Heart right ventricle (tissue), 16 donors: ENCODE results near the gene PTGR1. TPM values are rescaled to one million over a fixed set of nuclear protein-coding genes. Genes with fewer than 3 reads are reported as not detected.

ENCODE experiments used
- ATAC-seq, 8 donors: fragments of 200-7000 bp; cut with Tn5 transposase; one replicate each; pipeline ENCODE4 v1.9.1; 2020; ENCODE audit warnings: mild to moderate bottlenecking in 8 of 8, moderate library complexity in 8 of 8, moderate number of reproducible peaks in 1 of 8
- DNase-seq, 2 donors: peaks; one replicate each; pipeline ENCODE4 v3.0.0-alpha.2; 2020
- H3K27ac ChIP-seq, 10 donors: fragments of 200-600 bp; sonication (generic) in 2 of 10; one replicate each; pipeline versions ENCODE4 v1.5.0 to v1.8.0; 2020 to 2022; ENCODE audit warnings: mild to moderate bottlenecking in 3 of 10
- H3K27me3 ChIP-seq, 7 donors: fragments of 200-600 bp; one replicate each; pipeline ENCODE4 v1.8.0; 2021 to 2022; ENCODE audit warnings: mild to moderate bottlenecking in 2 of 7
- H3K36me3 ChIP-seq, 9 donors: fragments of 200-600 bp; sonication (generic) in 1 of 9; one replicate each; pipeline versions ENCODE4 v1.5.0 to v1.8.0; 2020 to 2022; ENCODE audit warnings: mild to moderate bottlenecking in 2 of 9
- H3K4me1 ChIP-seq, 9 donors: fragments of 200-600 bp; sonication (generic) in 1 of 9; one replicate each; pipeline versions ENCODE4 v1.5.0 to v1.8.0; 2020 to 2022; ENCODE audit warnings: mild to moderate bottlenecking in 4 of 9
- H3K4me3 ChIP-seq, 10 donors: fragments of 200-600 bp; sonication (generic) in 2 of 10; one replicate each; pipeline versions ENCODE4 v1.5.0 to v1.8.0; 2020 to 2022; ENCODE audit warnings: mild to moderate bottlenecking in 7 of 10, moderate library complexity in 2 of 10
- H3K9me3 ChIP-seq, 11 donors: fragments of 200-600 bp in 10 of 11; sonication (generic) in 2 of 11; one replicate each; pipeline versions ENCODE4 v1.5.0 to v1.8.0; 2013 to 2022; ENCODE audit warnings: mild to moderate bottlenecking in 2 of 11, control low read depth in 1 of 11, moderate library complexity in 1 of 11
- CTCF ChIP-seq, 9 donors: fragments of 200-600 bp; sonication (generic) in 2 of 9; IDR thresholded peaks; one replicate each; pipeline versions ENCODE4 v1.5.0 to v1.8.0; 2021 to 2022; ENCODE audit warnings: antibody characterized with exemption in 9 of 9, mild to moderate bottlenecking in 5 of 9, moderate library complexity in 1 of 9
- WGBS, 2 donors: extraction: QIAGEN DNeasy Blood & Tissue Kit; methylation state at CpG; one replicate each; pipeline ENCODE4 v1.1.7; 2013; ENCODE audit warnings: inconsistent platforms in 1 of 2; 5-methylcytosine and 5-hydroxymethylcytosine counted together
- intact Hi-C, 10 donors: fragments of 100-400 bp; cut with DNase I; formaldehyde crosslinking; loops; one replicate each; pipeline versions ENCODE4 v1.11.1 to v1.14.2; 2022
- polyA plus RNA-seq, 2 donors: library from polyadenylated mRNA; stranded (reverse); fragments of 200-250 nt; gene quantifications; one replicate each; pipeline ENCODE4 v1.2.3, GENCODE V29; 2013
- total RNA-seq, 10 donors: library from RNA; stranded (reverse); fragmentation: NEBNext Ultra II Directional in 3 of 10; extraction: Animal tissue kit (Norgen Biotek cat#: 25700) in 3 of 10; gene quantifications; one replicate each; pipeline versions ENCODE4 v1.2.1 to v1.2.4, GENCODE V29; 2021 to 2023
- donor health status: Arrhythmogenic right ventricular cardiomyopathy.
- donor health status: ischemic (EF 13 %, LVEDD 7.1; RV severe dilation, severe dysfunction).
- donor health status: healthy with polysubstance abuse.
- donor health status: DM: no; HTN: yes; CAD: no.
- donor health status: DM: no; HTN: no; CAD: no.
- donor health status: ischemic (EF 25% LVEDD 6.9; RV normal size, moderate dysfunction).
- donor health status: ischemic (EF 25% LVEDD 5.7; RV mildly dilated, moderate dysfunction).
- donor health status: healthy.
- donor health status: DM: yes; HTN: yes; CAD: no.
- donor health status: Ischemic cardiomyopathy.
- donor health status: ischemic (EF 35%, LVEDD 5.7; RV mildly dilated, moderate dysfunction).
- donor health status: nonischemic (EF 11% LVEDD 7.7; RV severe dilation, severe dysfunction).
- donor health status: DM: yes; HTN: yes; CAD: no.
- donor health status: PGD.
- donor health status: ischemic (EF 29% LVEDD 5.4; RV normal size, mild dysfunction).
- donor health status: nonischemic (EF 23%, LVEDD 6.1; RV moderate dilation, normal function).

PTGR1 gene
- total and polyA plus RNA-seq, 12 donors: 10.4 to 55.8 (median 42.7) TPM

- Histone ChIP-seq H3K4me3 (peak within 1 kb of the TSS; percentile 70 to 98 (median 86)), H3K4me1 (peaks cover 0 to 19% (median 13%) of the 10 kb centered on the region in 9 donors), H3K27ac (peak within 1 kb of the TSS in 7 of 10 donors; percentile 20 to 66 (median 51)), H3K36me3 (peaks cover 0 to 32% (median 6%) of the 10 kb centered on the region in 9 donors), H3K9me3 (no peaks in the 10 kb centered on the region), H3K27me3 (peaks cover 0 to 11% (median 0%) of the 10 kb centered on the region in 7 donors)
- DNase-seq (peak; percentile 73 to 83), ATAC-seq (peak; percentile 87 to 94 (median 90))
- WGBS, 2 donors: 1 to 2% methylated on average over 66 of the region's 66 CpGs
- no peak for TF ChIP-seq CTCF (IDR thresholded peaks at IDR 0.05)
- intact Hi-C loops: no loop called here
Measured at GRCh38 chr9:111525056-111525977, 74.1 kb downstream of the PTGR1 start, which contains the start of gene ZNF483. ZNF483 (plus strand) TSS chr9:111525179; CDS start chr9:111527396, 2,217 bp downstream.

- Histone ChIP-seq H3K9me3 (no peaks in the 10 kb centered on the region), H3K4me1 (peaks cover 0 to 19% (median 13%) of the 10 kb centered on the region in 9 donors), H3K27ac (peak overlapping the region in 2 of 10 donors; percentile 34 to 66), H3K36me3 (peaks cover 0 to 26% (median 6%) of the 10 kb centered on the region in 9 donors), H3K27me3 (peaks cover 0 to 11% (median 0%) of the 10 kb centered on the region in 7 donors), H3K4me3 (peak overlapping the region; percentile 70 to 98 (median 86))
- DNase-seq: no peak
- WGBS, 2 donors: 28% methylated on average over 7 of the region's 7 CpGs
- intact Hi-C loops: no loop called here
- no peak for TF ChIP-seq CTCF (IDR thresholded peaks at IDR 0.05)
- no peak for ATAC-seq
Measured at GRCh38 chr9:111524731-111525055, 74.8 kb downstream of the PTGR1 start.

- ATAC-seq (no peak), DNase-seq (no peak)
- intact Hi-C loops: no loop called here
- Histone ChIP-seq H3K4me1 (no peaks in the 10 kb centered on the region), H3K27ac (no peak overlapping the region), H3K36me3 (no peaks in the 10 kb centered on the region), H3K4me3 (no peak overlapping the region), H3K9me3 (peaks cover 0 to 8% (median 0%) of the 10 kb centered on the region in 11 donors), H3K27me3 (no peaks in the 10 kb centered on the region)
- WGBS, 2 donors: 76 to 78% methylated on average over 2 of the region's 2 CpGs
- no peak for TF ChIP-seq CTCF (IDR thresholded peaks at IDR 0.05)
Measured at GRCh38 chr9:111516061-111516465, 83.4 kb downstream of the PTGR1 start.

GRCh38 chr9:111514967-111515366 is 84.5 kb downstream of the PTGR1 start:
- Histone ChIP-seq H3K9me3 (peaks cover 0 to 14% (median 0%) of the 10 kb centered on the region in 11 donors), H3K4me1 (no peaks in the 10 kb centered on the region), H3K27me3 (no peaks in the 10 kb centered on the region), H3K36me3 (no peaks in the 10 kb centered on the region), H3K27ac (no peak overlapping the region), H3K4me3 (no peak overlapping the region)
- ATAC-seq (no peak), DNase-seq (no peak)
- intact Hi-C loops: no loop called here
- no peak for TF ChIP-seq CTCF (IDR thresholded peaks at IDR 0.05)

Other genes with a start within 250 kb of the PTGR1 start
- 100 to 1,000 TPM in 9 of 10 donors, 10 to 100 TPM in 1; 97.6 to 128 (median 109) TPM for gene ECPAS, start 115.3 kb downstream of the PTGR1 start, total RNA-seq
- gene ECPAS, start 115.3 kb downstream of the PTGR1 start, polyA plus RNA-seq: 10 to 100 TPM; 20.6 to 27.3 TPM
- 10 to 100 TPM in 1 of 10 donors, 1 to 10 TPM in 9; 2.7 to 11.3 (median 8.0) TPM for gene ZNF483, start 74.5 kb downstream of the PTGR1 start, total RNA-seq
- gene ZNF483, start 74.5 kb downstream of the PTGR1 start, polyA plus RNA-seq: under 1 TPM; 0.09 to 0.59 TPM
- 1 to 10 TPM; 3.8 to 9.3 (median 4.9) TPM for gene DNAJC25, start 31.7 kb upstream of the PTGR1 start, total RNA-seq
- gene DNAJC25, start 31.7 kb upstream of the PTGR1 start, polyA plus RNA-seq: 1 to 10 TPM; 6.5 to 7.8 TPM
- gene GNG10, start 62.0 kb upstream of the PTGR1 start, total RNA-seq: 10 to 100 TPM; 24.5 to 34.3 (median 26.6) TPM
- gene GNG10, start 62.0 kb upstream of the PTGR1 start, polyA plus RNA-seq: 10 to 100 TPM; 25.3 to 26.3 TPM
- gene SHOC1, start 195.3 kb upstream of the PTGR1 start, total RNA-seq: not detected
- gene SHOC1, start 195.3 kb upstream of the PTGR1 start, polyA plus RNA-seq: not detected